ENCODE data around the gene REXO4.
A peak's percentile ranks its signal among the peaks of the same experiment; 100 is the strongest.
"Not testable (repeated sequence)": the region's sequence is repeated elsewhere in the genome, so short reads cannot be mapped to it uniquely, and the experiment has no call there.

The REXO4 gene

DNA sequence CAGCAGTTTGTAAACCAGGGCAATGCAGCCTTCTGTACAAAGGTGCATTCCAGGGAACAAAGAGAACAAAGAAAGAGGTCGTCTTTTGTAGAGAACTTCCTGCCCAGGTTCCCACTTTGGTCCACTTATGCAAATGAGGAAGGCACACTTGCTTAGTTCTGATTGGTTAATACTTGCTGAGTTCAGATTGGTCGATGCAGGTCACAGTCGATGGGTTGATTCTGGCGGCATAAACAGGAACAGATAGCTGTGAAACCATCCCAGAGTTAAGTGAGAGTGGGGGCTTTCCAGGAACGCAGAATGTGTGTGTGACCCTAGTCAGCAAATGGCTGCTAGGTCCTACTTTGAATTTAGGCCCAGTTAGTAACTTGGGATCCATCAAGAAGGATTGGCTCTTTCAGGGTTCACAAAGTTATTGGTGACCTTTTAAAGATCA, 2.6 kb upstream of the REXO4 start:
- no peak for DNase-seq

DNA sequence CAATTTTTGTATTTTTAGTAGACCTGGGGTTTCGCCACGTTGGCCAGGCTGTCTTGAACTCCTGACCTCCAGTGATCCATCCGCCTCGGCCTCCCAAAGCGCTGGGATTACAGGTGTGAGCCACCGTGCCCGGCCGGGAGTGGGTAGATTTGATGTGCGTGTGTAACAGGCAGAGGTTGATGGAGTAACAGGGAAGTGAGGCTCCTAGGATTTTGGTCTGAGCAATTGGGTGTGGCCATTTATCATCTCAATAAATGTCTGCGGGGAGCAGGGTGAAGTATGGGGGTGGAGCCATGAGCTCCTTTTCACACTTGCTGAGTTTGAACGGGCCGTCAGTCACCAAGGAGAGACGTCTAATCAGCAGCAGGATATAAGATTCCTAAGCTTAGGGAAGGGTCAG, 1.2 kb upstream of the REXO4 start:
- peak; percentile 63 for DNase-seq

DNA sequence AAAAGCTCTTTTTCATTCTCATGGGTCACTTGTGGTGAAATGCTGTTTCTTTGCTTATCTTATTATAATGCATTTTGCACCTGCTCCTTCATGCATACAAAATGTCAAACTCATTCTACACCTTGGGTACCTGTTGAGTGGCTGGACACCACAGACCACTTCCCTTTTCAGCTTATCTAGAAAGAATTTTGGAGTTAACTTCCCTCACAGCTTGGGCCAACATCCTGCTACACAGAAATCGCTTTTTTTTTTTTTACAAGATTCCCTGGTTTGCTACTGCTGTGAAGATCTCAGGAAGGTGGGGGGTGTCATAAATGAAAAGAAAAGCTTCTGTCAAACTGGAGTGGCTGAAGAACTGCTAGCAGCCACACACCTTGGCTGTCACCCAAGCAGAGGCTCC, 2.6 kb downstream of the REXO4 start:
- no peak for DNase-seq

DNA sequence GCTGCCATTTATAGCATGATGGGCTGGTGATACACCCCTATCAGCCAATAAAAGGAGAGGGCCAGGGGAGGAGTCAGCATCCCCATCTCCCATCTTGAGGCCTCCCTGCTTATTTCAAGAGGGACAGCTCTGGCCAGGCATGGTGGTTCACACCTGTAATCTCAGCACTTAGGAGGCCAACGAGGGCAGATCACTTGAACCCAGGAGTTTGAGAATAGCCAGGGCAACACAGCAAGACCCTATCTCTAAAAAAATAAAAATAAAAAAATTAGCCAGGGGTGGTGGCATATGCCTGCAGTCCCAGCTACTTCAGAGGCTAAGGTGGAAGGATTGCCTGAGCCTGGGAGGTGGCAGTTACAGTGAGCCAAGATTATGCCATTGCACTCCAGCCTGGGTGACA, 9.8 kb downstream of the REXO4 start:
- no peak for DNase-seq

DNA sequence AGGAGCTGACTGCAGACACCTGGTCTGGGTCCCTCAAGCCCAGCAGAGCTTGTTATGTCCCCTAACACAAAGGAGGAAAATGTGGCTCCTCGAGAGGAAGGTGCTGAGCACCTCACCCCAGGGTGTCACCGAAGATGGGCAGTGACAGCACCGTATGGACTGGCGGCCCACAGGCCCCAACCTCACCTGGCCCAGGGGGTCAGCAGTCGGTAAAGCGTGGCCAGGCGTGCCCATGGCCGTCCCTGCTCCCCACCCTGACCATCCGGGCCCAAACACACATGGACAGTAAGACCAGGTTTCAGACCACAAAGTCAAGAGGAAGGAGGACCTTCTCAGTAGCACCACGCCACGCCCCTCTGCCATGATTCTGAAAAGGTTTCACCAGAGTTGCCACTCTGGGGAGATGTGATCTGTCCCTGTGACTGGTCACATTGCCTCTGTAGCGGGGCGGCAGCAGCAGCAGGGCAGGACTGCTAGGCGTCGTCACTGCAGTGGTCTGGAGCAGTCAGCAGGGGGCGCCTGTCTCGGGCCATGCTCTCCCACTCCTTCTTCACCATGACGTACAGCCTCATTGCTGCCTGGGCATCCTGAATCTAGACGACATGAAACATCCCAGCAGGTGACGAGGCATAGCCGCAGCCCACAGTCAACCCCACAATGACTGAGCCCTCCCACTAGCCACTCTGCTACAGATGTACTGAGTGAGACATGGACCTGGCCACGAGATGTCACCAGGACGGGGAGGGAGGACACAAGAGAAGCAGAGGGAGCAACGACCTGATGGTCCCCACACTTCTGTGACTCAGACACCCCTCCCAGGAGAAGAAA, 11.1 kb downstream of the REXO4 start:
- peak; percentile 79 for DNase-seq

DNA sequence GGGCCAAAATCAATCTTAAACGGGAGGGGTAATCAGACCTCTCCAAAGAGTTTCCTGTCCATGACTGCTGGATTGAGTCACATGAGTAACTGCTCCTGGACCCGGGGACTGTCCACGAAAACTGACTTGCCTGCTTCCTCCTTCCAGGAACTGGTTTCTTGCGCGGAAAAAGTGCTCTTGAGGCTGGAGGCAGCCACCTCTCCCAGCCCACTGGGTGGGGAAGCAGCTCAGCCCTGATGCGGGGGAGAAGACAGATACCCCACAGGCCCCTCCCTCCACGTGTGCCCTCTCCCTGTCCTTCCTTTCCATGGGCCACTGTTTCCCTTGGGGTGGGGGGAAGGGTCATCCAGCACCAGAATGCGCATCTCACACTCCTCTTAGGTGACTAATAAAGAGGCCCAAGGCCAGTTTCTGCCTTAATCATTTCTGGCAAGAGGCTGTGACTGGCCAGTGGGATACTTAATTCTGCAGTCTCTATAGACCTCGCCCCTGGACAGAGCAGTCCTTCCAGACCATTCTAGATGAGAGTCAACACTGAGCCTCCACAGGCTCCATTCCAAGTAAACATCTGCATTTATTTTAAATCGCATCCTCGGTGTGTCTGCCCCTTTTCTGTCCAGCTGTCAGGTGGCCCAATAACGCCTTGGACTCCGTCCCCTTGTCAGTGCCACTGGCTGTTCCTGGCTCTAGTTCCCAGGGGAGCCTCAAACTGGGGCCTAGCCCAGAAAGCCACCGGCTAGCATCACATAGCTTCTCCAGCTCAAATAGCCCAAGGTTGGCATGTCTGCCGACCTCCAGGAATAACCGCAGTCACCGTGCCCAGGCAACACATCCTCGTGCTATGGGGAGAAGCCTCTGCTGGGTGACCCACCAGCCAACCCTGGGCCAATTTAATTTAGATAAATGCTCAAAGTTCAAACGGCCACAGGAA, 12.0 kb downstream of the REXO4 start:
- DNase-seq, result no peak

DNA sequence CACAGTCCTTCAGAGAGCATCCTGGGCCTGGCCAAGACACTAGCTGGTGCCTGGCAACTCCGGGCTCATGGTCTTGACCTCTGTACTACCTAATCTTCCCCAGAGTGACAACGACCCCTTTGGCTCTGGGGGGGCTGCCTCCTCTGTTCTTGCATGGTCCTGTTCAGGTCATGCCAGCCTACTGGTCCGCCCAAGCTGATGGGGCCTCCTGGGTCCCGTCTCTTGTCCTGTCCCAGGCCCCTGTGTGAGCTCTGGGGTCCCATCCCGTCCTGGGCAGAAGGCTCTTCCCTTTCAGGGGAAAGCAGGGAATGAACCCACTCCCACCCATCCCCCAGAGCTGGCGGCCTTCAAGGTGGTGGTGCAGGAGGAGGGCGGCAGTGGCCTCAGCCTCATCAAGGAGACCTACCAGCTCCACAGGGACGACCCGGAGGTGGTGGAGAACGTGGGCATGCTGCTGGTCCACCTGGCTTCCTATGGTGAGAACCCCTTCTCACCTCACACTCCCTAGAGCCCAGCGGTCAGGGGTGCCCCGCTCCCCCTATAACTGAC, 13.3 kb downstream of the REXO4 start:
- no peak for DNase-seq

DNA sequence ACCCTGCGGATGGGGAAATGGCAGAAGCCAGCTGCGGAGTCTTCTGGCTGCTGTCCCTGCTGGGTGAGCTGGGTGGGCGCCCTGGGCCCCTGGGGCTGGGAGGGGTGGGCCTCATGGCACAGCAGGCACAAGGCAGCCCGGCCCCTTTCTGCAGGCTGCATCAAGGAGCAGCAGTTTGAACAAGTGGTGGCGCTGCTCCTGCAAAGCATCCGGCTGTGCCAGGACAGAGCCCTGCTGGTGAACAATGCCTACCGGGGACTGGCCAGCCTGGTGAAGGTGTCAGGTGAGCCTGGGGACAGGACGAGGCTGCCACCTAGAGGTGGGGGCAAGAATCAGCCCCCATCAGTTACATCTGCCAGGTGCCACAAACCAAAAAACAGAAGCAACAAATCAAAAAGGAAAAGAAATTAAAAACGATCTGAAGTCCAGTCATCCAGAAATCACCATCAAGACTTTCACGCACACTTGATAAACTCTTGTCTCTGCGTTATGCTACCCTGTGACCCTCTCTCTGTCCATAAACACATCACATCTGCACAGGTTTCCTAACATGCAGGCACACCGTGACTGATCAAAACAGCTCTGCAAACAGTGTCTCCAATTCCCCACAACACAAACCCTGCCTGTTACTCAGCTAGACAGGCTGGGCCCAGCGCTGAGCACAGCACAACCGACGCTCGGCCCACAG, 13.9 kb downstream of the REXO4 start:
- DNase-seq, result peak; percentile 67

DNA sequence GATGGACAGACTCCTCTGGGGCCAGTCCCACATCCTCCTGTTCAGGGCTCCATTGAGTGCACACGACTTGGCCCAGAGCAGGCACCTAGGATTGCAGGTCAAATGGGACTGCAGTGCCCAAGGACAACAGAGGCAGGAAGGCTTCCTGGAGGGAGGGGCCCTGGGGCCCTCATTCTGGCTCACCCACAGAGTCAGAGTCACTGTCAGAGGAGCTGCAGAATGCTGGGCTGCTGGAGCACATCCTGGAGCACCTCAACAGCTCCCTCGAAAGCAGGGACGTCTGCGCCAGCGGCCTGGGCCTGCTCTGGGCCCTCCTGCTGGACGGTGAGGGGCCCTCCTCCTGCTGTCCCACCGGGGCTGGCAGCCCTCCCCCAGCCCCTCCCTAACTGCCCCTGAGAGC, 15.1 kb downstream of the REXO4 start:
- DNase-seq, result no peak

DNA sequence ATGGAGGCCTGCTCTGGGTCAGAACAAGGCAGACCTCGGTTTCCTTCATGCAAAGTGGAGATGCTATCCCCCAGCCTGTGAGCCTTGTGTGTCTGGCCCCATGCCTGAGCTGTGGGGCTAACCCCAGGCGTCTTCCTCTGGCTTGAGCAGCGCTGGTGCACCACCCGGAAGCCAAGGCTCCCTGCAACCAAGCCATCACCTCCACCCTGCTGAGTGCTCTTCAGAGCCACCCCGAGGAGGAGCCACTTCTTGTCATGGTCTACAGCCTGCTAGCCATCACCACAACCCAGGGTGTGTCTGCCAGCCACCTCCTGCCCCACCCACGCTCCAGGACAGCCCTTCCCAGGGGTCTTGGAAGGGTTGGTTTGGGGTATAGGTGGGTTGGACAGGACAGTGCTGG, 16.2 kb downstream of the REXO4 start:
- DNase-seq, result peak; percentile 38

DNA sequence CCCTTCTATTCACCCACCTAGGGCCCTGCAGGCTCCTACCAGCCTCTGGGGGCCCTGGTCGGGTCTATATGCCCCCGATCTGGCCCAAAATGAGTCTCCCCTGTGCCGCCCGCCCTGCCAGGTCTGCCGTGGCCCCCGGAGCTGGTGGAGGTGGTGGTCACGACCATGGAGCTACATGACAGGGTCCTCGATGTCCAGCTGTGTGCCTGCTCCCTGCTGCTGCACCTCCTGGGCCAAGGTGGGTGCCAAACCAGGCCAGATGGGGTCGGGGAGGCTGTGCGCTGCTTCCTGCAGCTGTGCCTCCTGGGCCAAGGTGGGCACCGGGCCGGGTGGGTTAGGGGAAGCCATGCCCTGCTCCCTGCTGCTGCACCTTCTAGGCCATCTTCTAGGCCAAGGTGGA, 17.5 kb downstream of the REXO4 start:
- no peak for DNase-seq

DNA sequence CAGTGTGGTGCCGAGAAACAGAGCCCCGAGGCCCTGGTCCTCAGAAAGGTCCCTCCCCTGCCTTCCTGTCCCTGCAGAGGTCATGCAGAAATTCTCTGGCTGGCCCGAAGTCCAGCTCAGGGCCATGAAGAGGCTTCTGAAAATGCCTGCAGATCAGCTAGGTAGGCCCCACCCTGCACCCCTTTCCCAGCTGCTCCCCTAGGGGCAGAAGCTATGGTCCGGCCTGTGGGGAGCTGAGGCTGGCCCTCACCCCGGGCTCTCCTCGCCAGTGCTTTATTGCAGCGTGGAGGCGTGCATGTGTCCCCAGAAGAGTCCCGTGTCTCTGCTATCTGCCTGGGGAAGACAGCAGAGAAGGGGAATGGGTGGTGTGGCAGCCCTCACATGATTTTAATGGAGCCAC, 19.9 kb downstream of the REXO4 start:
- DNase-seq, result no peak

DNA sequence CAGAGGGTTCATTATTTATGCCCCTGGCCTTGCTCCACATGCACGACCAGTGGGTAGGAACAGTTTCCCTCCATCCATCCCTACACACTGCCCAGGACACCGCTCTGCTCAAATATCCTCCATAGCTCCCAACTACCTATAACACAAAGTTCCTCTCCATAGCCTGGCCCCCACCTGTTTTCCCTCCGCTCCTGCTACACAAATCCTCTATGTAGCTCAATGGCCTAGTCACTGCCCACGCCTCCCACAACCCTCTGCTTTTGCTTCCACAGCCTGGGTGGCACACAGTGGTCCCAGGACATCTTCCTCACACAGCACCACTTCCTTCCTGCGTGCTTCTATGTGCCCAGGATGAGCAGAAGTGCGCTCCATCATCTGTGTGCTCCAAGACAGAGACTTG, 20.4 kb downstream of the REXO4 start:
- no peak for DNase-seq

DNA sequence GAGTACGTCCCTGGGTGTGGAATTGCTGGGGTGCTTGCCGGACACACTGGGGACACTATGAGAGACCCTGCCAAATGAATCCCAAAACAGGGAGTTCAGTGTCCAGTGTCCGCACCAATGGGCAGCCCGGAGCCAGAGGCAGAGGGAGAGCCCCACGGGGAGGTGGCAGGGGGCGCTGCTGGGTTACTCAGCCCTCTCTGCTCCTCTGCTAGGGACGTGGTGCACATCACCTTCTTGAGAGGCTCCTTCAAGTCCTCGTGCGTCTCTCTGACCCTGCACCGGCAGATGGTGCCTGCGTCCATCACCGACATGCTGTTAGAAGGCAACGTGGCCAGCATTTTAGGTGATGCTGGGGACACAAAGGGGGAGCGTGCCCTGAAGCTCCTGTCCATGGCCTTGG, 20.9 kb downstream of the REXO4 start:
- no peak for DNase-seq

DNA sequence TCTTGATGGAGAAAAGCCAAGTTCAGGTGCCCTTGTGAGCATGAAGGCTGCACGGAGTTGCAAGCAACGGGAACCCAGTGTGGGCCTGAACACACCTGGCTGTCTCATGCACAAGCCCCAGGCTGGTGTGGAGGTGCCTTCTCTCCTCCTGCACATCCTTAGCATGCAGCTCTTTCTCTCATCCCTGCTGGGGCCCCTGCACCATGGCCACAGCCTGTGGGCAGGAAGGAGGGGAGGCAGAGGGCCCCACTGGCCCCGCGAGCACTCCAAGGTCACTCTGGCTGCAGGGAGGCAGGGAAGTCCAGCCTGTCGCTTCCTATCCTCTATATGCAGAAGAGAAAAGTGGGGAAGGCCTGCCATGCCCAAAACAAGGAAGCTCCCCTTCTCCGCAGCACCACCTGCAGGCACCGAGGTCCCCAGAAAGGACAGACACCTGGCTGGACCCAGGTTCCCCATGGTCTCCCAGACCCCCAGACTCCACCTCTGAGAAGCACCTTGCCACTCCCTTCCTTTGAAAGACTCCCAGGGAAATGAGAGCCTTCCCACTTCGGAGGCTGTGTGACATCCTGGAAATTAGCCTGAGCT, 23.0 kb downstream of the REXO4 start:
- no peak for DNase-seq

DNA sequence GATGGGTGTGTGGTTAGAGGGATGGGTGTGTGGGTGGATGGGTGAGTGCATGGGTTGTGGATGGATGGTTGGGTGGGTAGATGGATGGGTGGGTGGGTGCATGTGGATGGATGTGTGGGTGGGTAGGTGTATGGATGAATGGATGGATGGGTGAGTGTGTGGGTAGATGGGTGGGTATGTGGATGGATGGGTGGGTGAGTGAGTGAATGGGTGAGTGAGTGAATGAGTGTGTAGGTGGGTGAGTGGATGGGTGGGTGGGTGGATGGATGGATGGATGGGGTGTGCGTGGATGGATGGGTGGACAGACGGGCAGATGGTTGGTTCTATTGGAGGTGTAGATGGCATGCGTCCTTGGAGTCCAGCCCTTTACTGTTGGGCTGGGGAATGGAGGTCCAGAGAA, 24.4 kb downstream of the REXO4 start:
- DNase-seq, result no peak

DNA sequence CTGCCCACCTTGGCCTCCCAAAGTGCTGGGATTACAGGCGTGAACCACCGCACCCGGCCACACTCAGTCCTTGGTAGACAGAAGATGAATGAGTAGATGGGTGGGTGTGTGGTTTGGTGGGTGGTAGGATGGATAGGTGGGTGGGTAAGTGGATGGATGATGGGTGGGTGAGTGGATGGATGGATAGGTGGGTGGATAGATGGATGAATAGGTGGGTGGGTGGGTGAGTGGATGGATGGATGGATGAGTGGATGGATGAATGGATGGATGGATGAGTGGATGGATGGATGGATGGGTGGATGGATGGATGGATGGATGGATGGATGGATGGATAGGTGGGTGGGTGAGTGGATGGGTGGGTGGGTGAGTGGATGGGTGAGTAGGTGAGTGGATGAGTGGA, 25.5 kb downstream of the REXO4 start:
- not testable (repeated sequence) for DNase-seq

DNA sequence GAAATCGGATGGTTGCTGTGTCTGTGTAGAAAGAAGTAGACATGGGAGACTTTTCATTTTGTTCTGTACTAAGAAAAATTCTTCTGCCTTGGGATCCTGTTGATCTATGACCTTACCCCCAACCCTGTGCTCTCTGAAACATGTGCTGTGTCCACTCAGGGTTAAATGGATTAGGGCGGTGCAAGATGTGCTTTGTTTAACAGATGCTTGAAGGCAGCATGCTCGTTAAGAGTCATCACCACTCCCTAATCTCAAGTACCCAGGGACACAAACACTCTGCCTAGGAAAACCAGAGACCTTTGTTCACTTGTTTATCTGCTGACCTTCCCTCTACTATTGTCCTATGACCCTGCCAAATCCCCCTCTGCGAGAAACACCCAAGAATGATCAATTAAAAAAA, 26.4 kb downstream of the REXO4 start:
- DNase-seq, result not testable (repeated sequence)

DNA sequence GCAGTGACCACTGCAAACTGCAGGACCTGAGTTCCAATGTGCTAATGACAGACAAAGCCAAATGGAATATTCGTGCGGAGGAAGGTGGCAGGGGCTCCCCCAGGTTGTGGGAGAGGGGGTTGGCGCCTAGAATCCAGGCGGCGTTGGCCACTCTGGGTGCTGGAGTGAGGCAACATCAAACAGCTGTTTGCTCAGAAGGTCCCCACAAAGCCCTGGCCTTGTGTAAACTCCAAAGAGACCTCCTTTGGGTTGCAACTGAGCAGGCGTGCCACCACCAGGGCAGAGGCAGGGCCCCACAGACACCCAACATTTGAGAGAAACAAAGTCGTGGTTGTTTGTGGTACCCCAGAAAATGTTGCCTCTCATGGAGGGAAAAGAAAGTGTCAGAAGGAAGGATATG, 27.1 kb downstream of the REXO4 start:
- DNase-seq, result no peak

DNA sequence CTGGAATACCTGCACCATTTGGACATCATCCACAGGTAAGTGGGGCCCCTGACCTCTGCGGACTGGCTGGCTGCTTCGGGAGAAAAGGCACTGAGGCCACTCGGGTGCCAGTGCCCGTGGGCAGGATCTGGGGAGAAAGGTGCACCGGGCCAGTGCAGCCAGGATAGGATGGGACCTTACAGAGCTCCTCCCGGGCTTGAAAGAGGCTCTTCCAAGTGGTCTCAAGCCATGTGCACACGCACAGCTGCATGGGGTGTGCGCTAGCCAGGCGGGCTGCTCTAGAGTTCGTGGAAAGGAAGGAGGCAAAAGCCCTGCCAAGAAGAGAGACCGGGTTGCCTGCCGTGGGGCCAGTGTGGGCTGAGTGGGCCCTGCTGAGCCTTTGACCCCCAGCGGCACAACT, 28.2 kb downstream of the REXO4 start:
- no peak for DNase-seq

DNA sequence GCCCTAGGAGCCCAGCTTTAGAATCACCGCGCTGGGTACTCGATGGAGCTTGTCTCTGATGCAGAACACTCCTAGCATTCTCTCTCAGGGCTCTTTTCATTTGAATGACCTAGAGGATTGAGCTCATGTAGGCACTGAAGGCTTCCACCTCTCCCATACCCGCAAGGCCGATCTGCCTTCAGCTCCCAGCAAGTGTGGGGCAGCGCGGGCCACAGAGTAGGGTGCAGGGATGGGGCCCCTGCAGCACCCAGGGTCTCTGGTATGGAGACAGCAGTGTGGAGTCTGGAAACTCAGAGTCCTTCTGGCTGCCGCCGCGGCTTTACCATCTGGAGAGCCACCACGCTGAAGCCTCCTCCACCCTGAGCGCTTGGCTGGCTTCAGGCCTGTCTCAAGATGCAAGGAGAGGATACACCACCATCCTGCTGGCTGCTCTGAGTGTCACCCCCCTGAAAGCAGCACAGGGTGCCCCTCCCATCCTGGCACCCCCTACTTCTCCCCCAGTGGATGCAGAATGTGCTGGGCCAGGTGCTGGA, 28.7 kb downstream of the REXO4 start:
- DNase-seq, result no peak

DNA sequence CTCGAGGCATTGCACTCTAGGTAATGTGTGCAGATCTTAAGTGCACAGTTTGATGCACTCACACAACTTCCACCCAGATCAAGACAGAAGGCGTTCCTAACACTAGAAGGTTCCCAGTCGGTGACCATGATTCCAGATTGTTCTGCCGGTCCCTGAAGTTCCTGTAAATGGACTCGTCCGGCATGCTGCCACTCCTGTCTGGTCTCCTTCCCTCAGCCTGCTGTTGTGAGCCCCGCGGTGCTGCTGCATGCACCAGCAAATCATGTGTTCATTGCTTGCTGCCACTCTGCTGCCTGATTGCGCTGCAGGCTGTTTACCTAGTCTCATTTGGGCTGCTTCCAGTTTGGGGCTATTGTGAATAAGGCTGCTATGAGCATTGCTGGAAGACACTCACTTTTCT, 30.1 kb downstream of the REXO4 start:
- no peak for DNase-seq

DNA sequence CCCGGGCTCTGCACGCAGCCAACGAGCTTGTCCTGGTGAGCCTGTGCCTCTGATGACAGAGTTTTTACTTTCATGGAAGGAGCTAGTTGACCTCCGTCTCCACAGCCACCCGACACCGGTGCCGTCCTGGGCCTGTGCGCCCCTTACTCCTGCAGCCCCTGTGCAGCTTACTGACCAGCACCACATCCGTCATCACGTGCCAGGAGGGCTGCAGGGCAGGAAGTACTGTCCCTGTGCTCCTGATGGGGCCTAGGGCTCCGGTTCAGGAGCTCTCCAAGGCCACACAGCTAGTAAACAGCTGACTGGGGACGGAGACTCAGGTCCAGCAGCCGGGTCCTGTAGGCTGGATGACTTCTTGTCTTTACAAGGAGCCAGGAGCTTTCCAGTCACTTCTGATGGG, 31.5 kb downstream of the REXO4 start:
- no peak for DNase-seq

Measured in hematopoietic multipotent progenitor cell treated with erythropoietin and hydrocortisone succinate and interleukin-3 and kit ligand, for 8 days (in vitro differentiated cells).